OCI-LY1 (cell line): ENCODE data around the gene GATAD2A.

Source experiments
- H2AFZ ChIP-seq: fragments of 200-600 bp; sonication (generic), shearing (Covaris generic); 2 replicates; pipeline ENCODE4 v1.6.0; 2014; ENCODE audit warnings: antibody characterized with exemption, mild to moderate bottlenecking, low read length
- H3F3A ChIP-seq: fragments of 200-600 bp; sonication (generic), shearing (Covaris generic); 2 replicates; pipeline ENCODE4 v1.6.0; 2014; ENCODE audit warnings: mild to moderate bottlenecking, antibody characterized with exemption, low read length, moderate library complexity; ENCODE audit not compliant: insufficient read depth
- H3K27ac ChIP-seq: fragments of 200-600 bp; sonication (generic); 2 replicates; pipeline ENCODE4 v1.5.1; 2014; ENCODE audit warnings: low read length, mixed run types, mild to moderate bottlenecking, low read depth; ENCODE audit not compliant: poor library complexity, severe bottlenecking
- H3K27me3 ChIP-seq: fragments of 200-600 bp; sonication (generic); 2 replicates; pipeline ENCODE4 v1.6.0; 2014; ENCODE audit warnings: antibody characterized with exemption, mild to moderate bottlenecking, low read length, moderate library complexity; ENCODE audit not compliant: insufficient read depth
- H3K36me3 ChIP-seq: fragments of 200-600 bp; sonication (generic); 2 replicates; pipeline ENCODE4 v1.6.1; 2014; ENCODE audit warnings: mild to moderate bottlenecking, antibody characterized with exemption, low read length, moderate library complexity, mixed read lengths; ENCODE audit not compliant: insufficient read depth
- H3K4me1 ChIP-seq: fragments of 200-600 bp; sonication (generic); 2 replicates; pipeline ENCODE4 v1.5.1; 2014; ENCODE audit warnings: mild to moderate bottlenecking, low read length, moderate library complexity; ENCODE audit not compliant: insufficient read depth, severe bottlenecking
- H3K4me2 ChIP-seq: fragments of 200-600 bp; sonication (generic), shearing (Covaris generic); 2 replicates; pipeline ENCODE4 v1.6.1; 2014; ENCODE audit warnings: low read length
- H3K4me3 ChIP-seq: fragments of 200-600 bp; sonication (generic); 2 replicates; pipeline ENCODE4 v1.5.1; 2014; ENCODE audit warnings: low read length, low read depth, mild to moderate bottlenecking, mixed read lengths; ENCODE audit not compliant: poor library complexity, severe bottlenecking
- H3K79me2 ChIP-seq: fragments of 200-600 bp; shearing (Covaris generic); 2 replicates; pipeline ENCODE4 v1.6.1; 2016; ENCODE audit warnings: mixed run types, low read length, mixed read lengths; ENCODE audit not compliant: insufficient read depth
- H3K9ac ChIP-seq: fragments of 200-600 bp; sonication (generic), shearing (Covaris generic); 2 replicates; pipeline ENCODE4 v1.6.1; 2014; ENCODE audit warnings: mild to moderate bottlenecking, low read length, mixed read lengths
- H3K9me2 ChIP-seq: fragments of 200-600 bp; sonication (generic), shearing (Covaris generic); 2 replicates; pipeline ENCODE4 v1.6.1; 2014; ENCODE audit warnings: low read depth, mild to moderate bottlenecking, low read length, mixed read lengths
- H3K9me3 ChIP-seq: fragments of 200-600 bp; shearing (Covaris generic); 2 replicates; pipeline ENCODE4 v1.6.1; 2014; ENCODE audit warnings: low read length, mixed read lengths
- H4K20me1 ChIP-seq: fragments of 200-600 bp; sonication (generic), shearing (Covaris generic); 2 replicates; pipeline ENCODE4 v1.6.0; 2016; ENCODE audit warnings: mild to moderate bottlenecking, low read length; ENCODE audit not compliant: insufficient read depth
- EZH2 ChIP-seq: fragments of 200-600 bp; sonication (generic), shearing (Covaris generic); IDR thresholded peaks from 2 replicates; pipeline ENCODE4 v1.8.0; 2017; ENCODE audit warnings: borderline replicate concordance, mixed run types, mild to moderate bottlenecking, antibody characterized with exemption, low read length, moderate library complexity, mixed read lengths
- TF ChIP-seq, protein P1 (sequence below): fragments of 200-600 bp; sonication (generic), shearing (Covaris generic); IDR thresholded peaks from 2 replicates; pipeline ENCODE4 v1.5.1; 2017; ENCODE audit warnings: mild to moderate bottlenecking, antibody characterized with exemption, low read length, moderate library complexity, mixed read lengths

GATAD2A gene

DNA sequence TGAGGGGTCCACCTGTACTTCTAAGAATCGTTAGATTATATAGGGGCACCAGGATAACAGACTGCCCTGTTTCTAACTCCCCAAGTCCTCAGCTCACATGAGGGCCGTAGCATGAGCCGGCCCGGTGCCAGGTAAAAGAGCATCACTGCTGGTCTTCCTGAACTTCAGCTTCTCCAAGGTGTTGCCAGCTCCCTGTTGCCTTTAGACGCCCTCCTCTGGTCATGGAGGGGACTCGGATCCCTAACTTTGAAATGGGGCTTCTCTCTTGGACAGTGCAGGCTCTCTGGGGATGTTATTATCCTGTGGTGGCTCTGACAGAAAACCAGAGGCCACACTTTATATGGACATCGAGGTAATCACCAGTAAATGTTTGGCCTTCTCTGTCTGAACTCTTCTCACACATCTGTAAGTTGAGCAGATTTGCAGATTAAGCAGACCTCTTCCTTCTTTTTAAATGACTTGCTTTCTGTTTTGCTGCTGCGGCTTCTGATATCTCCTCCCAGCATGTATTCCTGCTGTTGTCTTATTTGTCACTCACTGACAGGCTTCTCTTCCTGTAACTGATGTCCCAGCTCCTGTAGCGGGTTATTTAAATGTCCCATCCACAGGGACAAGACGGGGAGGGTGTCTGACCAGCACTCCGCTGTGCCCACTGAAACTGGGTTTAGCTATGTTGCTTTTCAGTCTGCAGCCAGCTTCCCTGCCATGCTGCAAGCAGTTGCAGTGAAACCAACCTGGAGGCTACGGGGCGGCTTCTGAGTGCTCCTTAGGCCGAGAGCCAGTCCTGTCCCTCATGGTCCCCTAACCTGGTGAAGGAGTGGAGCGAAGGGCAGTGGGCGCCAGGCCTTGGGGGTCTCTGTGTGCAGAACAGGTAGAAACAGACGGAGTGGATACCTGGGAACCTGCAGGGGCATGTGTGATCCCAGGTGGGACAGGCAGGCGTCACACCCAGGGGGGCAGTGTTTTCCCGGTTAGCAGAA, 70.7 kb downstream of the GATAD2A start:
- Histone ChIP-seq H3K9ac (no peak overlapping the region), H3K4me2 (no peak overlapping the region), H3K9me2 (no peaks in the 10 kb centered on the region), H3K36me3 (peaks cover 56% of the 10 kb centered on the region; the same call in 1 of the 2 replicates), H3K4me3 (no peak overlapping the region), H2AFZ (no peak overlapping the region), H3K27ac (no peak overlapping the region), H3K9me3 (no peaks in the 10 kb centered on the region), H3K79me2 (peaks cover 34% of the 10 kb centered on the region), H4K20me1 (no peaks in the 10 kb centered on the region), H3K4me1 (peaks cover 38% of the 10 kb centered on the region), H3K27me3 (no peaks in the 10 kb centered on the region), H3F3A (no peaks in the 10 kb centered on the region)
- TF ChIP-seq, protein P1, sequence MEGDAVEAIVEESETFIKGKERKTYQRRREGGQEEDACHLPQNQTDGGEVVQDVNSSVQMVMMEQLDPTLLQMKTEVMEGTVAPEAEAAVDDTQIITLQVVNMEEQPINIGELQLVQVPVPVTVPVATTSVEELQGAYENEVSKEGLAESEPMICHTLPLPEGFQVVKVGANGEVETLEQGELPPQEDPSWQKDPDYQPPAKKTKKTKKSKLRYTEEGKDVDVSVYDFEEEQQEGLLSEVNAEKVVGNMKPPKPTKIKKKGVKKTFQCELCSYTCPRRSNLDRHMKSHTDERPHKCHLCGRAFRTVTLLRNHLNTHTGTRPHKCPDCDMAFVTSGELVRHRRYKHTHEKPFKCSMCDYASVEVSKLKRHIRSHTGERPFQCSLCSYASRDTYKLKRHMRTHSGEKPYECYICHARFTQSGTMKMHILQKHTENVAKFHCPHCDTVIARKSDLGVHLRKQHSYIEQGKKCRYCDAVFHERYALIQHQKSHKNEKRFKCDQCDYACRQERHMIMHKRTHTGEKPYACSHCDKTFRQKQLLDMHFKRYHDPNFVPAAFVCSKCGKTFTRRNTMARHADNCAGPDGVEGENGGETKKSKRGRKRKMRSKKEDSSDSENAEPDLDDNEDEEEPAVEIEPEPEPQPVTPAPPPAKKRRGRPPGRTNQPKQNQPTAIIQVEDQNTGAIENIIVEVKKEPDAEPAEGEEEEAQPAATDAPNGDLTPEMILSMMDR, result peak; percentile 32; the same call in 1 of the 2 replicates
- TF ChIP-seq EZH2, result no peak

DNA sequence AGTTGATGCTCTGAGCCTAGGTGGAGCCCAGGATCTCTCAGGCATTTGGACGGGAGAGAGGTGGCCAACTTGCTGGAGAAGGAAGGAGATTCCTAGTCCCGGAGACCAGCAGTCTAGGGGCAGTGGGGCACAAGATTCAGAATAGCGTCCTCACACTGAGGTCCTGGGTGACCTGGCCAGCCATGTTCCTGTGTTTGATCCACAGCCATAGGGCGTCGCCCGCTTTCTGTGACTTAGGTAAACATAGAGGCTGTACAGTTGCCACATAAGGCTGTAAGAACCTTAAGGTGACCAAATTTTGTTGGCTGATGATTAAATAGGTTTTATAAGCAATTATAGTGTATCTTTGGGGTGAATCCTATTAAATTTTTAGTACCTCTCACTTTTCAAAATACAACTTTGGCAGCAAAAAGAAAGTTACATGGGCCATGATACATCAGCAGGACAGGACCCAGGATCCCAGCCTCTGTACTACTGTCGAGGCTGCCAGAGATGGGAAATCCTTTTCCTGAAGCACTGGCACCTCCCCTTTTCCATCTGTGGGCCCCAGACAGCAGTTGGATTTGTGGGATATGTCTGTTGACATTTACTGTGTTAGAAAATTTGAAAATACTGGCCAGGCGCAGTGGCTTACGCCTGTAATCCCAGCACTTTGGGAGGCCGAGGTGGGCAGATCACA, 72.4 kb downstream of the GATAD2A start:
- H3K9me2 ChIP-seq, result no peaks in the 10 kb centered on the region
- peaks cover 25% of the 10 kb centered on the region for H3K79me2 ChIP-seq

DNA sequence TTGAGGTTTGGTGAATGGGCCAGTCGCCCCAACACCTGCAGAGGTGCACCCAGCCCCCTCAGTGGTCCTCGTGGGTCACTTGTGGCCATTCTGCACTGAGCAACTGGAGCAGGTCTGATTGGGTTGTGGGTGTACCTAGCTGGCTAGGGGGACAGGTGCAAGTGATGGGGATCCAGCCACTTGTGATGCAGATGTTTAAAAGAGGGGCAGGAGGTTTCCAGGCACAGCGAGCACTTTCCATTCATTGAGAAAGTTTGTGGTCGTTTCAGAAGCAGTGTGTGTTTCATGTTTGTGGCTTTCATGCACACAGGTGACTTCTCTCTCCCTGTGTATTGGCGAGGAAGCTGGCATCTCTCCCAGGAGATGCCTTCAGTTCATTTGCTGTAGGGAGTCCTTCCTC, 75.2 kb downstream of the GATAD2A start:
- Histone ChIP-seq H3K9ac (no peak overlapping the region), H3K27ac (peak overlapping the region; percentile 13), H3F3A (no peaks in the 10 kb centered on the region), H4K20me1 (no peaks in the 10 kb centered on the region), H3K79me2 (peaks cover 18% of the 10 kb centered on the region), H3K9me2 (no peaks in the 10 kb centered on the region), H3K4me3 (no peak overlapping the region), H3K4me2 (no peak overlapping the region), H3K4me1 (peaks cover 17% of the 10 kb centered on the region), H2AFZ (no peak overlapping the region), H3K27me3 (no peaks in the 10 kb centered on the region), H3K9me3 (no peaks in the 10 kb centered on the region), H3K36me3 (peaks cover 44% of the 10 kb centered on the region; the same call in 1 of the 2 replicates)
- TF ChIP-seq EZH2, result no peak
- TF ChIP-seq, protein P1, result no peak

More for the DNA sequence above, 72.4 kb downstream of the GATAD2A start:
- Histone ChIP-seq H3F3A (no peaks in the 10 kb centered on the region), H3K4me1 (peaks cover 21% of the 10 kb centered on the region), H3K4me2 (no peak overlapping the region), H3K27me3 (no peaks in the 10 kb centered on the region), H4K20me1 (no peaks in the 10 kb centered on the region), H3K4me3 (no peak overlapping the region), H3K27ac (no peak overlapping the region), H3K36me3 (peaks cover 61% of the 10 kb centered on the region; the same call in 1 of the 2 replicates), H3K9ac (no peak overlapping the region), H2AFZ (no peak overlapping the region), H3K9me3 (no peaks in the 10 kb centered on the region)
- TF ChIP-seq, protein P1, result no peak
- TF ChIP-seq EZH2, result no peak
